ENCODE data around the gene KRT84.
A peak's percentile ranks its signal among the peaks of the same experiment; 100 is the strongest.

The KRT84 gene

GRCh38 chr12:52338241-52338960 is 47.1 kb downstream of the KRT84 start:
- DNase-seq: peak; percentile 31

DNA sequence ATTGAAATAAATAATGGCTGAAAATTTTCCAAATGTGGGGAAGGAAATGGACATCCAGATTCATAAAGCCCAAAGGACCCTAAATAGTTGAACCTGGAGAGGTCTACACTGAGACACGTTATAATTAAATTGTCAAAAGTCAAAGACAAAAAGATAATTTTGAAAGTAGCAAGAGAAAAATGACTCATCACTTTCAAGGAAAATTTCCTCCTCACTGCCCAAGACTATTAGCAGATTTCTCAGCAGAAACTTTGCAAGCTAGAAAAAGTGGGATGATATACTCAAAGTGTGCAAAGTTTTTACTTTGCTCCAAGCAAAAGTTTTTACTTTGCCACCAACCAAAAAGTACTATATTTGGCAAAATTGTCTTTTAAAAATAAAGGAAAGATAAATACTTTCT is 48.4 kb downstream of the KRT84 start:
- no peak for DNase-seq

DNA sequence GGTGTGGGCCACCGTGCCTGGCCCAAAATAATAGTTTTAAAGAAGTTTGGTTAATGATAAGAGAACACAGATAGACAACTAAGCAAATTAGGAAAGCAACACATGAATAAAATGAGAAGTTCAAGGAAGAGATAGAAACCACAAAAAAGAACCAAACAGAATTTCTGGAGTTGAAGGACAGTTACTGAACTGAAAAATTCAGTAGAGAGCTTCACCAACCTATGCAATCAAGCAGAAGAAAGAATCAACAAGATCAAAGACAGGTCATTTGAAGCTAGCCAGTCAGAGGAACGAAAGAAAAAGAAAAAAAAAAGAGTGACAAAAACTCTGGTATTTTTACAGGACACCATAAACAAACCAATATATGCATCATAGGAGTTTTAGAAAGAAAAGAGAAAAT is 48.8 kb downstream of the KRT84 start:
- DNase-seq: no peak

- DNase-seq: peak; percentile 69
These were observed 49.7 kb downstream of the KRT84 start for GRCh38 chr12:52335598-52336262.

DNA sequence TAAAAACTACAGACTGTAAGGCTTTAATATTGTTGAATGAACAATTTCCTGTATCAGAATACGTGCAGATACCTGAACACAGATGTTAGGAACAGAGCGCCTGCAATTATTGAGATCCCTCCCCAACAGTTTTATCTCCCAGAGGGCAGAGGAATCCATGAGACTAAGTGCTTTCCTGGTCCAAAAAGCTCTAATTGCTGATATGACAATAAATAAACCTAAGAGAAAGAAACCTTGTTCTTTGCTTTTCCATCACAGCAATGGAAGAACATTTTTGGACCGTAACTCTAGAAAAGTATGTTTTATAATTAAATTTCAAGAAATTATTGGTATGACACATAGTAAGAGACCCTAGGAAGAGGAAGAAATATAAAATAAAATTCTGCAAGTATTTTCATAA is 51.3 kb downstream of the KRT84 start:
- no peak for DNase-seq

DNA sequence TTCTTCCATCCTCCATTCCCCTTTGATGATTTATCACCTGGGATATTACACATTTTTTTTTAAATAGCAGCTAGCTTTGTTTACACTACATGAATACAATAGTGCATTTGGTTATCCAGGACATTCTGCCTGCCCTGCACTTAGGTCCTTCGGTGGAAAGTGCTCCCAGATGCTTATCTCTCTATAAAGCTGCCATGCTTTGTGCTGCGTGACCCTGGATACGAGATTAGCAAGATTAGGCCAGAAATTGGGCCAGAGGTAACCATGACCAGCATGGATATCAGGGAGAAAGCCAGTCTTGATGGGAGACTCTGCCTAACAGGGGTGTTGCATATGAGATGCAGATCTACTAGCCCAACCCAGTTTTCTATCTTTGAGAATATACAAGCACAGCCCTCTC is 52.1 kb downstream of the KRT84 start:
- no peak for DNase-seq

GRCh38 chr12:52332381-52332780 is 53.1 kb downstream of the KRT84 start:
- no peak for DNase-seq

GRCh38 chr12:52331833-52332232 is 53.6 kb downstream of the KRT84 start:
- DNase-seq: no peak

- no peak for DNase-seq
These were observed 54.4 kb downstream of the KRT84 start for GRCh38 chr12:52331039-52331438.

GRCh38 chr12:52327830-52328500 is 57.5 kb downstream of the KRT84 start:
- no peak for DNase-seq
